SK-N-MC (cell line): ENCODE data around the gene KDM4B.

Experiments used
- EZH2 ChIP-seq: fragments of 200-600 bp; sonication (generic); IDR thresholded peaks from one replicate; pipeline ENCODE4 v1.6.1; 2017; ENCODE audit warnings: antibody characterized with exemption
- FOXP2 ChIP-seq: optimal IDR thresholded peaks from 2 replicates; pipeline ENCODE3; 2011; ENCODE audit warnings: mild to moderate bottlenecking, moderate library complexity; ENCODE audit not compliant: insufficient read depth; ENCODE audit errors: extremely low read length, control extremely low read depth
- POLR2AphosphoS5 ChIP-seq: IDR thresholded peaks from 2 replicates; pipeline ENCODE4 v1.6.1; 2012; ENCODE audit warnings: mild to moderate bottlenecking, low read depth, low read length, borderline replicate concordance

- no peak for TF ChIP-seq POLR2AphosphoS5
- no peak for TF ChIP-seq EZH2
- TF ChIP-seq FOXP2, result no peak
Observed at GRCh38 chr19:5052945-5053485, 84.1 kb downstream of the KDM4B start.
